ENCODE data around the gene NFKB2. TPM values are rescaled to one million over a fixed set of nuclear protein-coding genes. Genes with fewer than 3 reads are reported as not detected.
A peak's percentile ranks its signal among the peaks of the same experiment; 100 is the strongest.

Gene NFKB2
- total RNA-seq, 2 donors from 2014 or later, result 28.7 to 45.2 TPM

GRCh38 chr10:102435529-102436233 is 40.2 kb downstream of the NFKB2 start:
- H3K36me3 Mint-ChIP-seq (ENCODE audit: low read depth), result peaks cover 2% of the 10 kb centered on the region

GRCh38 chr10:102436312-102436711 is 40.8 kb downstream of the NFKB2 start:
- no peak for TF ChIP-seq CTCF (conservative IDR thresholded peaks at IDR 0.05)
- H3K4me3 Mint-ChIP-seq, result peak overlapping the region; percentile 38
- H3K27ac Mint-ChIP-seq, result no peak overlapping the region
- Histone ChIP-seq H3K27ac (ENCODE audit: low read depth, low read length) (no peak overlapping the region), H3K9me3 (ENCODE audit: control insufficient read depth, low read length) (no peaks in the 10 kb centered on the region), H3K4me3 (ENCODE audit: low read length) (no peak overlapping the region), H3K27me3 (ENCODE audit: control insufficient read depth, insufficient read depth, low read length, poor library complexity, severe bottlenecking) (peaks cover 32% of the 10 kb centered on the region), H3K36me3 (ENCODE audit: control insufficient read depth, insufficient read depth, low read length) (no peaks in the 10 kb centered on the region), H3K4me1 (ENCODE audit: control insufficient read depth, insufficient read depth, low read length) (peaks cover 9% of the 10 kb centered on the region), H3K9ac (ENCODE audit: extremely low read depth, low read length, poor library complexity, severe bottlenecking) (no peak overlapping the region)
- peaks cover 2% of the 10 kb centered on the region for H3K36me3 Mint-ChIP-seq (ENCODE audit: low read depth)
- peaks cover 16% of the 10 kb centered on the region for H3K4me1 Mint-ChIP-seq
- H3K9me3 Mint-ChIP-seq, result no peaks in the 10 kb centered on the region
- DNase-seq, result no peak
- WGBS, 2 experiments (ENCODE audit: insufficient coverage in 1 of 2, insufficient read length in 1 of 2), result 91 to 92% methylated on average over 6 of the region's 6 CpGs
- peaks cover 57% of the 10 kb centered on the region for H3K27me3 Mint-ChIP-seq (ENCODE audit: insufficient read depth)

More at GRCh38 chr10:102435529-102436233, 40.2 kb downstream of the NFKB2 start:
- H3K27me3 Mint-ChIP-seq (ENCODE audit: insufficient read depth), result peaks cover 55% of the 10 kb centered on the region
- Histone ChIP-seq H3K27me3 (ENCODE audit: control insufficient read depth, insufficient read depth, low read length, poor library complexity, severe bottlenecking) (peaks cover 32% of the 10 kb centered on the region), H3K4me1 (ENCODE audit: control insufficient read depth, insufficient read depth, low read length) (peaks cover 9% of the 10 kb centered on the region), H3K9ac (ENCODE audit: extremely low read depth, low read length, poor library complexity, severe bottlenecking) (no peak overlapping the region), H3K4me3 (ENCODE audit: low read length) (no peak overlapping the region), H3K36me3 (ENCODE audit: control insufficient read depth, insufficient read depth, low read length) (peaks cover 1% of the 10 kb centered on the region), H3K9me3 (ENCODE audit: control insufficient read depth, low read length) (no peaks in the 10 kb centered on the region), H3K27ac (ENCODE audit: low read depth, low read length) (no peak overlapping the region)
- H3K27ac Mint-ChIP-seq, result peak overlapping the region; percentile 58
- WGBS, 2 experiments (ENCODE audit: insufficient coverage in 1 of 2, insufficient read length in 1 of 2), result 10 to 20% methylated on average over 3 to 10 of the region's 14 CpGs
- no peaks in the 10 kb centered on the region for H3K9me3 Mint-ChIP-seq
- peaks cover 16% of the 10 kb centered on the region for H3K4me1 Mint-ChIP-seq
- peak overlapping the region; percentile 38 for H3K4me3 Mint-ChIP-seq
- no peak for TF ChIP-seq CTCF (conservative IDR thresholded peaks at IDR 0.05)
- DNase-seq, result peak; percentile 81

- DNase-seq, result no peak
- Mint-ChIP-seq H3K9me3 (no peaks in the 10 kb centered on the region), H3K4me3 (no peak overlapping the region), H3K27me3 (ENCODE audit: insufficient read depth) (peaks cover 62% of the 10 kb centered on the region), H3K27ac (no peak overlapping the region), H3K36me3 (ENCODE audit: low read depth) (no peaks in the 10 kb centered on the region), H3K4me1 (peaks cover 11% of the 10 kb centered on the region)
- no peak for TF ChIP-seq CTCF (conservative IDR thresholded peaks at IDR 0.05)
- H3K4me1 ChIP-seq (ENCODE audit: control insufficient read depth, insufficient read depth, low read length), result peaks cover 9% of the 10 kb centered on the region
- no peak overlapping the region for H3K9ac ChIP-seq (ENCODE audit: extremely low read depth, low read length, poor library complexity, severe bottlenecking)
- no peaks in the 10 kb centered on the region for H3K36me3 ChIP-seq (ENCODE audit: control insufficient read depth, insufficient read depth, low read length)
- H3K4me3 ChIP-seq (ENCODE audit: low read length), result no peak overlapping the region
- no peaks in the 10 kb centered on the region for H3K9me3 ChIP-seq (ENCODE audit: control insufficient read depth, low read length)
- WGBS, 2 experiments (ENCODE audit: insufficient coverage in 1 of 2, insufficient read length in 1 of 2), result 95% methylated on average over 3 of the region's 3 CpGs; no CpG with 5 or more reads in 1 of the 2 experiments
- no peak overlapping the region for H3K27ac ChIP-seq (ENCODE audit: low read depth, low read length)
- peaks cover 41% of the 10 kb centered on the region for H3K27me3 ChIP-seq (ENCODE audit: control insufficient read depth, insufficient read depth, low read length, poor library complexity, severe bottlenecking)
These were observed 42.0 kb downstream of the NFKB2 start for GRCh38 chr10:102437515-102437914.
